Endothelial cell (in vitro differentiated cells): Measurements from ENCODE around the gene LRIT3. TPM values are rescaled to one million over a fixed set of nuclear protein-coding genes. Genes with fewer than 3 reads are reported as not detected.
A peak's percentile ranks its signal among the peaks of the same experiment; 100 is the strongest.

Experiments used
- DNase-seq: peaks from one replicate; pipeline ENCODE4 v3.0.0; 2021; ENCODE audit warnings: low spot score
- H3K27ac Mint-ChIP-seq: one replicate; pipeline ENCODE4 v1.8.0; 2021; ENCODE audit warnings: mixed read lengths, inconsistent platforms; ENCODE audit not compliant: unreplicated experiment
- H3K27me3 Mint-ChIP-seq: one replicate; pipeline ENCODE4 v1.8.0; 2021; ENCODE audit warnings: mild to moderate bottlenecking, moderate library complexity, mixed read lengths, inconsistent platforms; ENCODE audit not compliant: unreplicated experiment
- H3K36me3 Mint-ChIP-seq: one replicate; pipeline ENCODE4 v1.8.0; 2021; ENCODE audit warnings: mild to moderate bottlenecking, low read depth, mixed read lengths, inconsistent platforms; ENCODE audit not compliant: unreplicated experiment
- H3K4me1 Mint-ChIP-seq: one replicate; pipeline ENCODE4 v1.8.0; 2021; ENCODE audit warnings: mild to moderate bottlenecking, mixed read lengths, inconsistent platforms; ENCODE audit not compliant: unreplicated experiment
- H3K4me3 Mint-ChIP-seq: one replicate; pipeline ENCODE4 v1.8.0; 2021; ENCODE audit warnings: mild to moderate bottlenecking, mixed read lengths, inconsistent platforms; ENCODE audit not compliant: unreplicated experiment
- H3K9me3 Mint-ChIP-seq: one replicate; pipeline ENCODE4 v1.8.0; 2021; ENCODE audit warnings: mixed read lengths, inconsistent platforms; ENCODE audit not compliant: unreplicated experiment
- long read RNA-seq: library from polyadenylated mRNA; unstranded; transcript quantifications from one replicate; pipeline ENCODE4 v2.0.0, GENCODE V29; 2020; ENCODE audit not compliant: unreplicated experiment
- total RNA-seq: library from RNA; stranded (reverse); fragmentation: NEBNext Ultra II Directional; extraction: Animal tissue kit (Norgen Biotek cat#: 25700); gene quantifications from one replicate; pipeline ENCODE4 v1.2.1, GENCODE V29; 2021; ENCODE audit not compliant: unreplicated experiment
- TF ChIP-seq, protein P1 (sequence below): fragments of 200-600 bp; sonication (generic); IDR thresholded peaks from one replicate; pipeline ENCODE4 v1.5.0; 2021; ENCODE audit warnings: antibody characterized with exemption; ENCODE audit not compliant: unreplicated experiment

The LRIT3 gene, protein sequence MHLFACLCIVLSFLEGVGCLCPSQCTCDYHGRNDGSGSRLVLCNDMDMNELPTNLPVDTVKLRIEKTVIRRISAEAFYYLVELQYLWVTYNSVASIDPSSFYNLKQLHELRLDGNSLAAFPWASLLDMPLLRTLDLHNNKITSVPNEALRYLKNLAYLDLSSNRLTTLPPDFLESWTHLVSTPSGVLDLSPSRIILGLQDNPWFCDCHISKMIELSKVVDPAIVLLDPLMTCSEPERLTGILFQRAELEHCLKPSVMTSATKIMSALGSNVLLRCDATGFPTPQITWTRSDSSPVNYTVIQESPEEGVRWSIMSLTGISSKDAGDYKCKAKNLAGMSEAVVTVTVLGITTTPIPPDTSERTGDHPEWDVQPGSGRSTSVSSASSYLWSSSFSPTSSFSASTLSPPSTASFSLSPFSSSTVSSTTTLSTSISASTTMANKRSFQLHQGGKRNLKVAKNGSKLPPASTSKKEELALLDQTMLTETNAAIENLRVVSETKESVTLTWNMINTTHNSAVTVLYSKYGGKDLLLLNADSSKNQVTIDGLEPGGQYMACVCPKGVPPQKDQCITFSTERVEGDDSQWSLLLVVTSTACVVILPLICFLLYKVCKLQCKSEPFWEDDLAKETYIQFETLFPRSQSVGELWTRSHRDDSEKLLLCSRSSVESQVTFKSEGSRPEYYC
- total RNA-seq, result 0.95 TPM
- long read RNA-seq, result 0 reads

DNA sequence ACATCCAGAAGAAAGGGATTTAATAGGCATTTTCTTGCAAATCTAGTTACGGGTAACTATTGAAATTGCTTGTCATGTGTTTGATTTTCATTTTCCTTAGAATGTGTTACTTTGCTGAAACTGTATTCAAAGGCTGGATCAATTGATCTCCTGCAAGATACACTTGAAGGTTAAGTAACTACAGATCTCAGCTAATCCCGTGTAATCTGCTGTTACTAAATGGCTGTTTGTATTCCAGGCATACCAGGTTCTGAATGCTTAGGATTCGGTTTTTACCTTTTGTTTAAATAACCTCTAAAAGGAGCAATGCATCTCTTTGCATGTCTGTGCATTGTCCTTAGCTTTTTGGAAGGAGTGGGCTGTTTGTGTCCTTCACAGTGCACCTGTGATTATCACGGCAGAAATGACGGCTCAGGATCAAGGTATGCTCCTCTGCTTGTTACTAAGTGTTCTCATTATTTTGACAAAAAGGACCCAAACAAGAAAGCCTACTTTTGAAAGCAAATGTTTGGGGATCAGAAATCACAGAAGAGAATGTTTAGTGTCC lies at the start of gene LRIT3:
Gene LRIT3 (plus strand): TSS at position 212 of the 547 bp plus-strand sequence. CDS start 95 bp downstream, at position 307.
- Mint-ChIP-seq H3K4me1 (peaks cover 20% of the 10 kb centered on the region), H3K4me3 (no peak within 1 kb of the TSS), H3K36me3 (peaks cover 4% of the 10 kb centered on the region), H3K27ac (peak within 1 kb of the TSS; percentile 84), H3K27me3 (peaks cover 2% of the 10 kb centered on the region), H3K9me3 (no peaks in the 10 kb centered on the region)
- TF ChIP-seq, protein P1, sequence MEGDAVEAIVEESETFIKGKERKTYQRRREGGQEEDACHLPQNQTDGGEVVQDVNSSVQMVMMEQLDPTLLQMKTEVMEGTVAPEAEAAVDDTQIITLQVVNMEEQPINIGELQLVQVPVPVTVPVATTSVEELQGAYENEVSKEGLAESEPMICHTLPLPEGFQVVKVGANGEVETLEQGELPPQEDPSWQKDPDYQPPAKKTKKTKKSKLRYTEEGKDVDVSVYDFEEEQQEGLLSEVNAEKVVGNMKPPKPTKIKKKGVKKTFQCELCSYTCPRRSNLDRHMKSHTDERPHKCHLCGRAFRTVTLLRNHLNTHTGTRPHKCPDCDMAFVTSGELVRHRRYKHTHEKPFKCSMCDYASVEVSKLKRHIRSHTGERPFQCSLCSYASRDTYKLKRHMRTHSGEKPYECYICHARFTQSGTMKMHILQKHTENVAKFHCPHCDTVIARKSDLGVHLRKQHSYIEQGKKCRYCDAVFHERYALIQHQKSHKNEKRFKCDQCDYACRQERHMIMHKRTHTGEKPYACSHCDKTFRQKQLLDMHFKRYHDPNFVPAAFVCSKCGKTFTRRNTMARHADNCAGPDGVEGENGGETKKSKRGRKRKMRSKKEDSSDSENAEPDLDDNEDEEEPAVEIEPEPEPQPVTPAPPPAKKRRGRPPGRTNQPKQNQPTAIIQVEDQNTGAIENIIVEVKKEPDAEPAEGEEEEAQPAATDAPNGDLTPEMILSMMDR, result no peak
- no peak for DNase-seq

DNA sequence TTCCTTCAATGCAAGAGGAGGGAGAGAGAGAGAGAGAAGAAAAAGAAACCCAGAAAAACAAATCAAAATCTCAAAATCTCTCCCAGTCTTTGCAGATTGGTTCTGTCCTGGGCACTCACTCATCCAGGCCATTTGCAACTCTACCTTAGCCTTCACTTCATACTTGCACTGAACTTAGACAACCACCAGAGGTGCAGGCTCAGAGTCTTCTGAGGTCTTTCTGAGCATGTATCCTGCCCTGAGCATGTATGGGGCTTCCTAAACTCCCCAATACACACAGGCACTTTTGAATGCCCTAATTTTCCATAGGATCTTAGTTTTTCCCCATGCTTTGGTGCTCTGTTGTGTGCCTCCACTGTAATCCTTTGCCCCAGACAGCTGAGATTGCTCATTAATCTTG lies 49.0 kb upstream of the LRIT3 start:
- no peaks in the 10 kb centered on the region for H3K27me3 Mint-ChIP-seq
- no peaks in the 10 kb centered on the region for H3K4me1 Mint-ChIP-seq
- TF ChIP-seq, protein P1, result no peak
- H3K9me3 Mint-ChIP-seq, result peaks cover 5% of the 10 kb centered on the region
- DNase-seq, result no peak
- H3K27ac Mint-ChIP-seq, result no peak overlapping the region
- no peaks in the 10 kb centered on the region for H3K36me3 Mint-ChIP-seq
- H3K4me3 Mint-ChIP-seq, result no peak overlapping the region

DNA sequence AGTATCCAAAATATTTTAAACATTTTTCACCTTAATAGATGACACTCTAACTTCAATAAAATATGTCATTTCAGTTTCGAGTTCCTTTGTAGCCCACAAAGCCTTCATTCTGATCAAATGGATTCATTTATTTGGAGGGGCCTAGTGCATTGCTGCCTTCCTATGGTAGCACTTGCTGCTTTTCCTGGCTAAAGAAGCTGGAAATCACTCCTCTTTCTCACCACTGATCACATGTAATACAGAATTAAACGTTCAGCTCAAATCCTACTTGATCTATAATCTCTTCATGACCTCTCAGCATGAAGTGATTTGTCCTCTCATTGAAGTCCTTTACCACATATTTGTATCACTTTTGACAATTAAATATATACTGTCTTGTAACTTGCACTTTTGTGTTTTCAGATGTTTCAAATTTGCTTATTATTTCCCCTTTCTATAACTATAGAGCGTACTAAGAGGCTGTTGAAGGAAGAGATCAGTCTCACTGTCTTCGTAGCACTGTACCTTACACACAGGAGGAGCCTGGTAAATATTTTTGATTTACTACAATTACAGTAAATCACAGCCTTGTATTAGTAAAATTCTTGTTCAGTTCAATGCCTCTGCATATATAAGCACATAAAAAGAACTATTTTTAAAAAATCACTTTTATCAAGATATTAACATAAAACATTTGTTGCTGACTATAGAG lies 46.7 kb upstream of the LRIT3 start:
- Mint-ChIP-seq H3K36me3 (no peaks in the 10 kb centered on the region), H3K27me3 (no peaks in the 10 kb centered on the region), H3K4me3 (no peak overlapping the region), H3K4me1 (peaks cover 2% of the 10 kb centered on the region), H3K27ac (no peak overlapping the region), H3K9me3 (no peaks in the 10 kb centered on the region)
- TF ChIP-seq, protein P1, result no peak
- DNase-seq, result no peak

DNA sequence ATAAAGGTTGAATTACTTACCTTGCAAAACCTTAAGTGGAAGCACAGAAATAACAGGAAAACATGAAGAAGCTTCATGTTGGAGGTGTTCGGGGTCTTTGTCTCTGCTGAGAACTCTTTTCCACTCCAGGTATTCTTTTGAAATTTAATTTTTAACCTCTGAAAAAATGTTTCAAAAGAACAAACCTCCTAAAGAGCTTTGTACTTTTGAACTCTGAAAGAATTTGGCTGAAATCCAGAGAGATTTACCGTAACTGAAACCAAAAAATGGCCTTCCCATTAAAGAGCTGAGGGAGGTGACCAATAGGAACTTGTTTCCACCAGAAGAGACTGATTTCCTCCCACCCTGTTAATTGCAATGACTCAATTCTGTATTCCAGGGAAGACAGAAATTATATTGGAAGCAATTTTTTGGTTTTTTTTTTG lies 46.0 kb upstream of the LRIT3 start, which contains the start of gene CFI:
Gene CFI (minus strand): TSS at position 105 of the 425 bp plus-strand sequence. CDS start 28 bp downstream, at position 77.
- H3K27me3 Mint-ChIP-seq, result no peaks in the 10 kb centered on the region
- H3K9me3 Mint-ChIP-seq, result no peaks in the 10 kb centered on the region
- no peaks in the 10 kb centered on the region for H3K36me3 Mint-ChIP-seq
- H3K27ac Mint-ChIP-seq, result no peak within 1 kb of the TSS
- H3K4me3 Mint-ChIP-seq, result no peak within 1 kb of the TSS
- peaks cover 3% of the 10 kb centered on the region for H3K4me1 Mint-ChIP-seq
- TF ChIP-seq, protein P1, result no peak
- DNase-seq, result no peak
